NCI-H446 treated with DMSO at 0.1 percent for 48 hours (cell line): Measurements from ENCODE around the gene AMOTL1.

Experiments used
- DNase-seq: peaks from one replicate; lab custom pipeline; 2025; lab: John Stamatoyannopoulos, UW

Gene AMOTL1

GRCh38 chr11:94746721-94747120, 21.4 kb upstream of the AMOTL1 start:
- DNase-seq, result no peak

GRCh38 chr11:94747146-94747545, 21.0 kb upstream of the AMOTL1 start:
- DNase-seq, result no peak

GRCh38 chr11:94747601-94748041, 20.5 kb upstream of the AMOTL1 start:
- DNase-seq, result no peak

- DNase-seq, result no peak
These were observed 18.8 kb upstream of the AMOTL1 start for GRCh38 chr11:94749369-94749768.

- DNase-seq, result no peak
These were observed 17.6 kb upstream of the AMOTL1 start for GRCh38 chr11:94750319-94751217.

- no peak for DNase-seq
These were observed 16.9 kb upstream of the AMOTL1 start for GRCh38 chr11:94751218-94751609.

GRCh38 chr11:94751786-94752185, 16.4 kb upstream of the AMOTL1 start:
- no peak for DNase-seq

GRCh38 chr11:94753630-94754029, 14.5 kb upstream of the AMOTL1 start:
- DNase-seq, result no peak

- DNase-seq, result no peak
These were observed 13.8 kb upstream of the AMOTL1 start for GRCh38 chr11:94754335-94754734.

GRCh38 chr11:94754819-94755218, 13.3 kb upstream of the AMOTL1 start:
- DNase-seq, result no peak

- no peak for DNase-seq
These were observed 12.7 kb upstream of the AMOTL1 start for GRCh38 chr11:94755494-94755893.

GRCh38 chr11:94757037-94757735, 11.0 kb upstream of the AMOTL1 start:
- no peak for DNase-seq

GRCh38 chr11:94758666-94759065, 9.5 kb upstream of the AMOTL1 start:
- no peak for DNase-seq

- no peak for DNase-seq
These were observed 8.6 kb upstream of the AMOTL1 start for GRCh38 chr11:94759522-94759921.

GRCh38 chr11:94760296-94760695, 7.9 kb upstream of the AMOTL1 start:
- DNase-seq, result no peak

- no peak for DNase-seq
These were observed 5.9 kb upstream of the AMOTL1 start for GRCh38 chr11:94762208-94762607.

GRCh38 chr11:94762995-94763394, 5.2 kb upstream of the AMOTL1 start:
- DNase-seq, result no peak

GRCh38 chr11:94766713-94767206, 1.4 kb upstream of the AMOTL1 start:
- DNase-seq, result no peak

GRCh38 chr11:94767291-94767690, 865 bp upstream of the AMOTL1 start:
- no peak for DNase-seq

- DNase-seq, result no peak
These were observed 716 bp downstream of the AMOTL1 start for GRCh38 chr11:94768602-94769541.

GRCh38 chr11:94769880-94770279, 1.7 kb downstream of the AMOTL1 start:
- no peak for DNase-seq

GRCh38 chr11:94770563-94771120, 2.5 kb downstream of the AMOTL1 start:
- no peak for DNase-seq
